HG03064 (cell line): ENCODE measurements around the gene CNNM2.

Source experiments
- ATAC-seq: cut with Tn5 transposase; IDR thresholded peaks from one replicate; pipeline ENCODE4 v1.9.1; 2021; ENCODE audit warnings: low read depth; ENCODE audit not compliant: unreplicated experiment

The CNNM2 gene

DNA sequence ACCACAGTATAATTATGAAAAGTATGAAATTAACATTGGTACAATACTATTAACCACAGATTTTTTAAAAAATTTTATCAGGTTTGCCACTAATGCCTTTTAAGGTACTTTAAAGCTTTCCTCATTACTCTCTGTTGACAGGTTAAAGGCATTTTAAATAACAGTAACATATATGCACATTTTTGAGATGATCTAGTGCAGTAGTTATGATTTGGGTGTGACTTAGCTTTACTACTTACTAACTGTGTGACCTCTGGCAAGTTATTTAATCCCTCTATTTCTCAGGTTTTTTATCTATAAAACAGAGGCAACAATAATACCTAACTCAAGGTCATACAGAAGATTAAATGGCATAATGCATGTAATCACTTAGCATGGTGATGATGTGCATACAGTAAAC, 180.1 kb downstream of the CNNM2 start:
- ATAC-seq, result no peak

DNA sequence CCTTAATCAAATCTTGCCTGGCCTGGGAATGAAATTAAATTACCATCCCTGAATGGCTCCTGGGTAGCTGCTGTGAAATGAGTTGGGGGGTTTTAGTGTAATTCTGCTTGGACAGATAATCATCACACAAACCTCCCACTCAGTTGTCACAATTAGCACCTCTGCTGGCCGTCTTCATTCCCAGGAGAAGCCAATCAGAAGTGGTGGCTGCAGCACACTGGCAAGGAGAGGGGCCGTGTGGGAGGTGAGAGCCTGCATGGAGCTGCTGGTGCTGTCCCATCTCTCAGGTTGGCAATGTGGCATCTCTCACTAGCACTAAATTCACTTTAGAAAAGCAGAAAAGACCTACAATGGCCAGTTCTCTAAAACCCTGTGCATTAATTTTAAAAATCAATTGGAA, 182.5 kb downstream of the CNNM2 start:
- ATAC-seq, result no peak

DNA sequence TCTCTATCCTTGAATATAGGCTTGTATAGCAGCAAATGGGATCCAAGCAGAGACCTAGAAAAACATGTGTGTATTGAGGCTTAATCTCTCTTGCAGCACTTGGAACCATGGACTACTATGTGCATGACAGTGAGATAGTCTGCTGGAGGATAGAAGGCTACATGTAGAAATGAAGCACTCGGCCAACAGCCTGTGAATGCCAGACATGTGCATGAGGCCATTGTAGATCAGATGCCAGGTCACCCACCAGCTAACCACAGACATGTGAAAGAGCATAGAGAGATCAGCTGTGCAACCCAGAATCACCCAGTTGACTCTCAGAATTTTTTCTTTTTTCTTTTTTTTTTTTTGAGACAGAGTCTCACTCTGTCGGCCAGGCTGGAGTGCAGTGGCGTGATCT, 184.1 kb downstream of the CNNM2 start:
- ATAC-seq, result no peak

DNA sequence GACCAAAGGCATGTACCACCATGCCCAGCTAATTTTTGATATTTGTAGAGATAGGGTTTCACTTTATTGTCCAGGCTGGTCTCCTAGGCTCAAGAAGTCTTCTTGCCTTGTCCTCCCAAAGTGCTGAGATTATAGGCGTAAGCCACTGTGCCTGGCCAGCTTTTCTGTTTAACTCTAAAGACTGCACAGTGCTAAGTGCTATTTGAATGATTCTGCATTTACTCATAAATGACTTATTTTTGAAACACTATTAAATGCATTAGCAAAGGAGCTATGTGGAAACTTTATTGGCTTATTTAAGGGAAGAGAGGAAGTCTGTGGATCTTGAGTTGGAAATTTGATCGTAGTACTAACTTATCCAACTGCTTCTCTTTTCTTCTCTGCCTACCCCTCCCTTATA, 185.9 kb downstream of the CNNM2 start:
- ATAC-seq, result no peak

DNA sequence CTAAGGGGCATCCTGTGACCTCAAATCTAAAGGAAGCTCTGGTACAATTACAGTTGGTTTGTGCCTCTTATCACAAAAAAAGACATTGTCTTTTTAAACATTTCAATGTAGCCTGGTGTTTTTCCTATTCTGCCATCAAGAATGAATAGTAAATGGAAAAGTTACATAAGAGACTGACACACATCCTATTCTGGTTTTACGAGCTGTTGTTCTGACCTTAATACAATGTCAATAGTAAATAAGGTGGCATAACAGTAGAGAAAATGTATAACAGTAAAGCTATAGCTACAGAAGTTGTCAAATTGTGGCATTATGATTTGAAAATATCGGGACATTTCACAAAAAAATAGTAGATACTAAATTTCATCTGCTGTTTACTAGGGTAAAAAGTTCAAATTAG, 186.6 kb downstream of the CNNM2 start:
- ATAC-seq, result no peak

DNA sequence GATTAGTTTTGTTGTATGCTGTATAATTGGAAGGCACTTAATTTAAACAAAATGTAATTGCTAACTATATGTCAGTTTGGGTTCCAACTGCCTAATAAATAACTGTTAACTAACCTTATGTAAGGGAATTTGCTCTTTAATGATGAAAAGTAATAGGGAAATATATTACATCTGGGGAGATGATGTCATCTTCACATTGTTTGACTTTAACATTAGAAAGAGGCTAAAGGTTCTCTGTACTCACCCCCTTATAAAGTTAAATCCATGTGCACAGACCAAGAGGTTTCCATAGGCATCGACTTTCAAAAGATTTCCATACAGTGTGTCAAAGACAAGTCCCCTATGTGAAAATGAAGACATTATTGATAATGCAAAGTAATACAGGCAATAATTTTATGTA, 187.4 kb downstream of the CNNM2 start:
- no peak for ATAC-seq

DNA sequence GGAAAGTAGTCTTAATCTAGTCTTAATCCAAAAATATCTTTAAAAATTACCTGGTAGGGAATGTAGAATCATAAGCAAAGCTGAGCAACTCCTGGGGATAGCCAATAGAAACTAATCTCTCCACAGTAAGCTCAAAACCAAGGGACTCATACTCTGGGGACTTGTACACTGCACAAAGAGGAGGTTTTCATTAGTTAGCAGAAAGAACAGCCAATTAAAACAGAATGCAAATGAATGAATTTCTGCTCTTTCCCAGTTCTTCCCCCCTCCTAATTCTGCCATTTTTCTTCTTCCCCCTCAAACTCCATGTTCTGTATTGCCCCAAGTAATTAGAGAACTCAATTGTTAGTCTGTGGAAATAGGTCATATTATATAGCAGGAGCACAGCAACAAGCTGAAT, 188.4 kb downstream of the CNNM2 start:
- ATAC-seq, result no peak

DNA sequence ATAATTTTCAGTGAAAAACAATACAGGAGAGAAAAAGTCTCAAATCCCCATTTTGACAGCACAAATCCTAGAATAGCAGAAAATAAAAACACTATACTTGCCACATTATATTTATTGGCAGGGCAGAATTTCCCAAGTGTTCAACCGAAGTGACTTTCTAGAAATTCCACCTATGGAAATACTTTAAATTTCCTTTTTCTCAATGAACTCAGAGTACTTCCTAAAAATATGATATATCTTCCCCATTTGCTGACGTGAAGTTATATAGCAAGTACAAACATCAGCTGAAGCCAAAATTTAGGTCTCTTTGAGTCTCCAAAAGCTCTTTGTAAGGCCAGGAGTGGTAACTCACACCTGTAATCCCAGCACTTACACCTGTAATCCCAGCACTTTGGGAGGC, 191.7 kb downstream of the CNNM2 start:
- ATAC-seq, result no peak

DNA sequence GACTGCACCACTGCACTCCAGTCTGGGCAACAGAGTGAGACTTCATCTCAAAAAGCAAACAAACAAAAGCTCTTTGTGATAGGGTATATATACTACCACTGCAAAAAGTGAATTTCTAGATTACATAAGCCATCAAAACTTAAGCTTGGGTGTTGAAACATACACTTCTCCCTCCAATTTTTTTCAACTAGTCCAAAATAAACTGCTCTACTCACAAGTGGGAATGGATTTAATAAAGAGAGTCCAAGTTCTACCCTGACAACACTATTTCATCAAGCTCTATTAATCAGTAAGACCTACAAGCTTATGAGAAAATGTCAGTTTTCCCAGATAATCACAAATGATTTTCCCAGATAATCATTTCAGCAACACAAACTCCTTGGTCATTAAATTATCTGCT, 192.3 kb downstream of the CNNM2 start:
- ATAC-seq, result no peak

DNA sequence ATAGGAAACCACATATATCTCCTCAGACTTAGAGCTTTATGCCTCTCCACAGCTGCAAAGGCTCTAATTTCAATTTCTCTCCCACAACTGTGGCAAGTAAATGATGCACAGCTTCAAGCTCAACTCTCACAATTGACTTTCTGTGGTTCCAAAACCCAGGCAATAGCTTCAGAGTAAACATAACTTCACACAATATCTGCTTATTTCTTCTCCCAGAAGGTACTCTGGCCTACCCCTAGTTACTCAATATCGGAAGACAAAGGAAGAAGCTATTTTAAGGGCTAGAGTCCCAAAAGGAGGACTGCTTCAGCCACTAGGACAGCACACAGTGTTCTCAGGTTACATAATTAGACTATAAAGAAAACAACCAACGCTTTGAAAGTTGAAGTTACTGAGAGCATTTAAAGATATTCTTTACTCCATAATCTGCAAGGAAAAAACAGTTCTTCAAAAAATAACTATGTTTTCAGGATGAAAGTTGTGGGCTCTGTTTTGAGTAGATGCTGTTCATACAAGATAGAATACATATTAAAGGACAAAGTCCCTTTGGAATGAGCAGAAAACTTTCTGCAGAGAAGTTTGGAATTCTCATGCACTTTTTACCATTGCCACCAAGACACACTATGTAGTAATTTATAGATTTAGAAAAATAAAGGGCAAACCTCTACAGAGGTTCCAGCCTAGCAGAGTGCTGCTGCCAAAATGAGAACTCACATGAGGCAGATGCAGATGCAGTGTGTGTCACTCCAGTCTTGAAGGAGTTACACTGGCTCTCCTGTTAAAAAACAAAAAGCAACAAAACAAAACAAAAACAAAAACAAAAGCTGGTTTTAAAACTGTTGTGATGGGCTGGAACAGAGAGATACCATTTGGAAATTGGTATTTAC, 193.2 kb downstream of the CNNM2 start:
- ATAC-seq, result peak; percentile 57

DNA sequence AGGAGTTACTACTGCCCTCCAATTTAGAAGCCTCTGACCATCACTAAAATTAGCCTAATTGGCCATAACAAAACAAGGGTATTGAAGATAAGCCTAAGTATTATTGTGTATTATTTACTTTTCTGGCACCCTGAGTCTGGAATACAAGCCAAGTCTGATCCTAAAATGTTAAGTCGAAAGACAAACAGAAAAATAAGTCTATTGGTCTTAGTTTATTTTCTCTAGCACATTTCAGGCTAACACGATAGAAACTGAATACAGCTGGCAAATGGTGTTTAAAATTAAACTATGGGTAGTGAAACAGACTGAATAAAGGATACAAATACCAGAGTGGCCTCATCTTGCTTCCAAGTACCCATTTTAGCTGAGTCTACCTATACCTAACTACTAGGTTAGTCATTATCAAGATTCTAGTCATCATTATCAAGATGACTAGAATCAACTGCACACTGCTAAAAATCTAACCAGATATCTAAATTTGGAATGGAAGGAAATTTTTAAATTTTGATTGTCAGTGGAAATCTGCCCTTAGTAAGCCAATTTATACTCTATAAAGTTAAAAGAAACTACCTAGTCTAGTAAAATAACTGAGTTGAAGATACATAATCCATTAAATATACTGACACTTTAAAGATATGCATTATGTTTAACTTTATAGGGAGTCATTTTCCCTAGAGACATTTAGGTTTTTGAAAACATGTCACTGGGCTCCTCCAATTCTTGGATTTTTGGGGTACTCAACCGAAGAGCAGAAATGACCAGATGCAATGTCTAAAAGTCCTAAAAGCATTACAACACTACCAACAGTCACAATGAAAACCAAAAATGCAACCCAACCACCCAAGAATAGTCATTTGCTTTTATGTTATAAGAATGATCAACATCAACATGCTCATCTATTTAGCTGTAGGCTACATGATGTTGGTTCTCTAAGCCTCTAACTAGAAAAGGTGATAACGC, 194.1 kb downstream of the CNNM2 start:
- peak; percentile 52 for ATAC-seq

DNA sequence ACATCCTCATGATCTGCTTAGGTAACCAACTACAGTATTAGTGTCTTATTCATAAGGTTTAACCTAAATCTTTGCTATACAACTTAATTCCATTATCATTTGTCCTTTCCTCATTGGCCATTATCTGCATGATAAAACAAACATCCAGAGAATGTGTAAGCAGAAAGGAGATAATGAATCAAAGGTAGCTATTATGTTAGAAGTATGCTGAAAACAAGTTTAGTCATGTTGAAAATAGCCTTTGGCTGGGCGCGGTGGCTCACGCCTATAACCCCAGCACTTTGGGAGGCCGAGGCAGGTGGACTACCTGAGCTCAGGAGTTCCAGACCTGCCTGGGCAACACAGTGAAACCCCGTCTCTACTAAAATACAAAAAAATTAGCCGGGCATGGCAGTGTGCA, 196.8 kb downstream of the CNNM2 start:
- no peak for ATAC-seq

DNA sequence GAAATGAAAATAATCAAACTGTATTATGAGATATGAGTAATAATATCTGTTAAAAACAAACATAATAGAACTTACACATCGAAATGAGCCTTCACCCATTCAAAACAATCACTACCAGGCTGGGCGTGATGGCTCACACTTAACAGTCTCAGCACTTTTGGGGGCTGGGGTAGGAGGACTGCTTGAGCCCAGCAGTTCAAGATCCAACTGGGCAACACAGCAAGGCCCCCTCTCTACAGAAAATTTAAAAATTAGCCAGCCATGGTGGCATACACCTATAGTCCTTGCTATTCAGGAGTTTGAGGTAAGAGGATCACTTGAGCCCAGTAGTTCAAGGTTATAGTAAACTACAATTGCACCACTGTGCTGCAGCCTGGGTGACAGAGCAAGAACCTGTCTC, 199.2 kb downstream of the CNNM2 start:
- no peak for ATAC-seq

DNA sequence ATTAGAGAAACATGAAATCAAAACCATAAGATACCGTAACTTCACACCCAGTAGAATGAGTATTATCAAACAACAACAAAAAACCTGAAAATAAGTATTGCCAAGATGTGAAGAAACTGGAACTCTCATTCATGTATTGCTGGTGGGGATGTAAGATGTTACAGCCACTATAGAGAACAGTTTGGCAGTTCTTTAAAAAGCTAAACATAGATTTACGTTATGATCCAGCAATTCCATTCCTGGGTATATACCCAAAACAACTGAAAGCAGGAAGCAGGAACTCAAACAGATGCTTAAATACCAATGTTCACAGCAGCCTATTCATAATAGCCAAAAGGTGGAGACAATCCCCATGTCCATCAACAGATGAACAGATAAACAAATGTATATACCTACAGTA, 202.5 kb downstream of the CNNM2 start:
- ATAC-seq, result no peak

DNA sequence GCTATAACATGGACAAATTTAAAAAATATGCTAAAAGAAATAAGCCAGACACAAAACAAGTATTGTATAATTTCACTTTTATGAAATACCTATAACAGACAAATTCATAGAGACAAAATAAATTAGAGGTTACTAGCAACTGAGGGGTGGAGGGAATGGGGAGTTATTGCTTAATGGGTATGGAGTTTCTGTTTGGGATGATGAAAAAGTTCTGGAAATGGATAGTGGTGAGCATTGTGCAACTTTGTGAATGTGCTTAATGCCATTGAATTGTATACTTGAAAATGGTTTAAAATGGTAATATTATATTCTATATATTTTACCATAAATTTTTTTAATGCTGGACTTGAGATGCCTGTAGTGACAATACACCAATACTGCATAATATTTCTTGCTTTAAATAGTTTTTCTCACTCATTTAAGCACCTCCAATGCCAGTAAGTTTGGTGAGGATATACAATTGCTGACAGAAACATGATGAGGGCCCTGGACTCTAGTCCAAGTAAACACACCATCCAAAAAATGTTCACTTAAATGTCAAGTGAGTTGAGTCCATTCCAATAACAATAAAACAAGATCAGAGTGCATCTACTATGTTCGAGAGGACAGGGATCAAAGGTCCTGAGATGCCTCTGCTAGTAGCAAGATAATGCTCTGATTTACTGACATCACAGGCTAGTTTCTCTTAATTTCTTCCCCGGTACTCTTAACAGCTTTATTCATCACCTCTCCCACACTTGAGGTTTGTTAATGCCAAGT, 203.1 kb downstream of the CNNM2 start:
- no peak for ATAC-seq

DNA sequence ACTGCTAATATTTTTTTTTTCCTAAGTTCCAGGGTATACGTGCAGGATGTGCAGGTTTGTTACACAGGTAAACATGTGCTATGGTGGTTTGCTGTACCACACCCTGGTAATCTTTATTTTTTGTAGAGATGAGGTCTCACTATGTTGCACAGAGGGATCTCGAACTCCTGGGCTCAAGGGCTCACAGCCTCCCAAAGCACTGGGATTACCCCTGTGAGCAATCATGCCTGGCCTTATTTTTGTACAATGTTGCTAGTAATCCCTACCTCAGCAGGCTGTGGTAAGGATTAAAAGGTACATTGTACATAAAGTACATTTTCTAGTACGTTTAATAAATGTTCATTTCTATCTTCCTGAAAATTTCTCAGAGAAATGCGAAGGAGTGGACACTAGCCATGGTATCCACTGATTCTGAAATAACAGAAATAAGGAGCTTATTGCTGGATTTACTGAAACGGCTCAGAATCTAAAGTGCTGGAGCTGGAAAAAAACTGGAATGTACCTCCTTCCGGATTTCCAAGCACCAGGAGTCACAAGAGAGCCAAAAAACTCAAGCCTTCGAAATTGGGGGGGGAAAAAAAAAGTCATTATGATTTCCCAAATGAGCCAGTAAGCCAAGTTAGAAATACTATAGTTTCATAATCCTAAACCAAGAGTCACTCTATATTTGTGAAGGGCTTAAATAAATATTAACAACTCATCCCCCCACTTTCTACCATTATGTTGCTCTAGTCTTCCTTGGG, 205.4 kb downstream of the CNNM2 start:
- no peak for ATAC-seq

DNA sequence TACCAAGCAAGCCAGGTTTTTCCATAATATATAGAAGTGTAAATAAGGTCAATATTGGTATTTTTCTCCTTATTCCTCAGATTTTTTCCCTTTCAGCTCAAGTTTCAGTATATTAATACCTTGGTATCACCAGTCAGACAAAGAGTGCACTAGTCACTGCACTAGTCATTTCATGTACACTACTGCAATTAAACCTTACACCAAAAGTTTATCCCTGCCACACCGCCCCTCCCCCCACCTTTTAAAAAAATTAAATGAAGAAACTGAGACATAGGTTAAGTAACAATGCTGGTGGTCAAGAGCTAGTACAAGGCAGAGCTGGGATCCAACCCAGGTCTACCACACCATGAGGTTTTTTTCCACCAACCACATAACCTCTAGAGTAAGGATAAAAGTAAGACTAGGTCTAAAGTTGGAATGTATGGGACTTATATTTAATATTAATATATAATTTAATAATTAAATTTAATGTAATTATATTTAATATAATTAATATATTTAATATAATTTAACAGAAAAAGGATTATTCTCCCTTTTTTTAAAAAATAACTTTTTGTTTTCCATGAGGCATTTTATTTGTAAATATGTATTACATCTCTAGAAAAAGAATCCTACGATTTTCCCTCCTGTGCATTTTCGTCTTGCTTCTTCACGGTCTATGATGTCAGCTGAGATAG, 206.5 kb downstream of the CNNM2 start:
- no peak for ATAC-seq

DNA sequence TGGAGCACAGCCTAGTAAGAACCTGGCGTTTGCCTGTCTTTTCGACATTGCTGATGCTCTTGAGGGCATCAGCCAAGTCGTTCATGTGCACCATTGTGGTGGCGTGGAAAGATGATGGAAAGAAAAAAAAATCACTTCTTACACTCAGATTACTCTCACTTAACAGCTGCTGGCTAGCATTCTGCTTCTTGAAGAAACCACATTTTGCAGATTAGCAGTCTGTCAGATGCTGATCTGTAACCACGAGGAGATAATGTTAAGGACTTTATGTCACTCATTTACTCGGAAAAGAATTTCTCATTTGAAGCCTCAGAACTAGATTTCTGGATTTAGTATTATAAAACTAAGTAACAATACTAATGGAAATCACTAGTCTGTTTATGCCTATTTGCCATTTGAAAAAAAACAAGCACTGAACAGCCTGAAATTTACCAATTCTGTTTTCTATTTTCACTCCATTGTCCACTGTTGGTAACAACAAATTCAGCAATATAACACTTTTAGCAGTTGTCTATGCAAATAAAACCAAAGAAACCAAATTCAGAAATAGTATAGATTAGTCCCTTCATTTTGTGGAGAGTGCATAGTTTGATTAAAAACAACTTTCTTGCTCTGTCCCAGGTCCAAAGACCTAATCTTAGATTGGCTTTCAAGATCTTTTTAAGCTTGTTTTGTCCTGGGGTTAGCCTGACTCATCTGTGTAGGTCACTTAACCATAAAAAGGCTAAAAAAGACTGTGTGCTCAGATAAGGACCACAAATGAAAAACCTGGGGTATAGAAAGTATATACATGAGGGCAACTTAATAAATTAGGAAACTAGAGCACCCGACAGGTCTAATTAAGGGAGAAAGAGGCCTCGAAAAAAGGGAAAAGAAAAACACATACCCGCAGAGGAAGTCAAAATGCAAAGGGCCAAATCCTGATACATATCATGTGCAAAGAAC, 207.5 kb downstream of the CNNM2 start:
- ATAC-seq, result peak; percentile 82

DNA sequence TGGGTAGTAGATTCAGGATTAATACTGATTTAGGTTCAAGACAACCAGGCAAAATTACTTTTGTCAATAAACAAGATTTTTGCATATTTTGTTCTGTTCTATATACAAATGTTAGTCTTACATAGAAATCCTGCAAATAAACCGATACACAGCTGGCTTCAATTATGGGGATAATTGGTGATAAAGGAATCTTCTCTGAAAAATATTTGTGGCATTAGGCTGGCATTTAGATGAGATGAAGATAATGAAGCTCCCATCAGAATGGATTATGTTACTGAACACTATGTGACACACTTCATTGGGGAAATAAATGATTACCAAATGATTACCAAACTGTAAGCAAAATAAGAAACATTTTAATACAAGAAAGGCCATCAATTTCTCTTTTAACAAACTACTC, 209.1 kb downstream of the CNNM2 start:
- ATAC-seq, result no peak
